ENCODE data around the gene SLC23A1.

DNA sequence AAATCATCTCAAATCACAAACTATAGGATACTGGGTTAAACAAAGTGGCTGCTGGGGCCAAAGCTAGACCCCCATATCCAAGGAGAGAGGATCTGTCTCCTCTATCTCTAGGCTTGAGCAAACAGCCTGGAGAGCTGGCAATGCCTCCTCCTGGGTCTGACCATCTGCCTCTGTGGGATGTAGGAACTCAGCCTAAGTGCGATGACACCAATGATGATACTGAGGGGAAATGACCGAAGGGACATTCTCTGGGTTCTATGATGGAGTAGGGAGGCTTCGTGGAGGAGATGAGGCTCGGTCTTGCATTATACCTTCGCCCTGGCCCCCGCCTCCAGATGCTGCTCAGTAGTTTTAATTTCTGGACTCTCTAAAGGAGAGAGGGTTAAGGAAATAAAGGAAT is 30.1 kb upstream of the SLC23A1 start:
- no peak for TF ChIP-seq CTCF (IDR thresholded peaks at IDR 0.05)
- no peak for TF ChIP-seq POLR2A (IDR thresholded peaks at IDR 0.05)
